Endometrial microvascular endothelial cells (primary cell): ENCODE data around the gene MGAT2. TPM values are rescaled to one million over a fixed set of nuclear protein-coding genes. Genes with fewer than 3 reads are reported as not detected.
"Not testable (repeated sequence)": the region's sequence is repeated elsewhere in the genome, so short reads cannot be mapped to it uniquely, and the experiment has no call there.

Experiments
- in situ Hi-C: cut with HindIII; loops from 2 replicates; pipeline ENCODE4 v1.10.0; 2017; ENCODE audit warnings: low sequenced_read_pairs, low pct_unique_long_range_greater_than_20kb; ENCODE audit errors: inconsistent ontology term
- total RNA-seq: library from RNA; depleted of rRNA; stranded (reverse); fragments of >200 nt; gene quantifications from one replicate; pipeline ENCODE4 v1.2.3, GENCODE V29; 2015; ENCODE audit errors: inconsistent ontology term

The MGAT2 gene
- total RNA-seq, 1 donor from 2014 or later, result 94.1 TPM

DNA sequence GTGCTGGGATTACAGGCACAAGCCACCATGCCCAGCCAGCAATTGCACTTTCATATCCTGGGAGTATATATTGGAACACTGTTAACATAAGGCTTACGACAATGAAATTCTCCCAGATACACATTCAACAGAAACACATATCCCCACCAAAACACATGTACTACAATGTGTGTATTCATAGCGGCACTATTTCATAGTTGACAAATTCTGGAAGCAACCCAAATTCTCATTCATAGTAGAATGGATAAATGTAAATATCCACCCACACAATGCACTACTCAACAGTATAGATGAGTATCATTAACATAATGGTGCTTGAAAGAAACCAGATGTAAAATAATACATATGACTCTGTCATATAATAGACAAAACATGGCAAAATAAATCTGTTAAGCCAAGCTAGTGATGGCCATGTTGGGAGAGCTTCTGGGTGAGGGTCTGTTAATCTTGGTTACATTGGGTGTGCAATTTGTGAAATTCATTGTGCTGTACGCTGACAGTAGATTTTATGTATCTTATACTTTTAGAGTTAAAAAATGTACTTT lies 17.0 kb downstream of the MGAT2 start:
- in situ Hi-C loops, result no loop called here

GRCh38 chr14:49640540-49641417 lies 20.2 kb downstream of the MGAT2 start:
- in situ Hi-C loops, result no loop called here

- in situ Hi-C loops, result no loop called here
Measured at GRCh38 chr14:49641697-49642129, 21.1 kb downstream of the MGAT2 start.

GRCh38 chr14:49642163-49642562 lies 21.6 kb downstream of the MGAT2 start:
- in situ Hi-C loops, result no loop called here

- in situ Hi-C loops, result no loop called here
Measured at GRCh38 chr14:49653508-49653907, 32.9 kb downstream of the MGAT2 start.

GRCh38 chr14:49654511-49654910 lies 33.9 kb downstream of the MGAT2 start:
- in situ Hi-C loops, result no loop called here

- in situ Hi-C loops, result not testable (repeated sequence)
Measured at GRCh38 chr14:49657500-49657899, 36.9 kb downstream of the MGAT2 start.

GRCh38 chr14:49659526-49660455 lies 39.2 kb downstream of the MGAT2 start:
- in situ Hi-C loops, result no loop called here

- in situ Hi-C loops, result no loop called here
Measured at GRCh38 chr14:49670475-49670874, 49.9 kb downstream of the MGAT2 start.

Other genes with a start within 250 kb of the MGAT2 start
- 7,038 TPM for gene RPS29, start 34.4 kb upstream of the MGAT2 start, total RNA-seq
- gene LRR1, start 21.9 kb upstream of the MGAT2 start, total RNA-seq, result 29.9 TPM
- 146 TPM for gene RPL36AL, start 173 bp upstream of the MGAT2 start, total RNA-seq
- 3.9 TPM for gene DNAAF2, start 14.4 kb downstream of the MGAT2 start, total RNA-seq
- 20.7 TPM for gene POLE2, start 67.4 kb downstream of the MGAT2 start, total RNA-seq
- gene KLHDC1, start 72.3 kb downstream of the MGAT2 start, total RNA-seq, result 0.37 TPM
- gene KLHDC2, start 147.4 kb downstream of the MGAT2 start, total RNA-seq, result 19.8 TPM
- 30.6 TPM for gene NEMF, start 232.0 kb downstream of the MGAT2 start, total RNA-seq